Body of pancreas (tissue), 4 donors: ENCODE data around the gene RAPGEF3. TPM values are rescaled to one million over a fixed set of nuclear protein-coding genes. Genes with fewer than 3 reads are reported as not detected.

Experiments
- ATAC-seq: fragments of 150-250 bp; one replicate; pipeline ENCODE4 v1.9.1; 2016
- DNase-seq, 4 donors: peaks; one replicate each; pipeline ENCODE4 v3.0.0-alpha.2; 2019
- H3K27ac ChIP-seq, 4 donors: fragments of 200-600 bp; sonication (generic); 1 replicate in 3 of 4; 2 replicates in 1 of 4; pipeline versions ENCODE4 v1.5.1 to v1.6.1; 2016 to 2019; ENCODE audit warnings: mild to moderate bottlenecking in 1 of 4, mixed read lengths in 1 of 4, moderate library complexity in 1 of 4
- H3K27me3 ChIP-seq, 2 donors: fragments of 200-600 bp; sonication (generic); one replicate each; pipeline ENCODE4 v1.6.0; 2016; ENCODE audit warnings: mild to moderate bottlenecking in 1 of 2
- H3K36me3 ChIP-seq, 2 donors: fragments of 200-600 bp; sonication (generic); replicated peaks in 1 of 2; 2 replicates each; pipeline ENCODE4 v1.5.1; 2016; ENCODE audit warnings: low read depth in 2 of 2; ENCODE audit not compliant: insufficient read depth in 1 of 2
- H3K4me1 ChIP-seq: fragments of 200-600 bp; sonication (generic); one replicate; pipeline ENCODE4 v1.6.0; 2016
- H3K4me3 ChIP-seq, 2 donors: fragments of 200-600 bp; sonication (generic); 1 replicate in 1 of 2; 2 replicates in 1 of 2; pipeline ENCODE4 v1.5.1; 2016 to 2019
- H3K9me3 ChIP-seq, 3 donors: fragments of 200-600 bp; sonication (generic); 1 replicate in 2 of 3; 2 replicates in 1 of 3; pipeline ENCODE4 v1.5.1; 2016
- CTCF ChIP-seq, 7 experiments: fragments of 450-650 bp in 4 of 7; fragments of 200-600 bp in 3 of 7; sonication (generic) in 3 of 7; IDR thresholded peaks; one replicate each; pipeline ENCODE4 v1.5.1; 2016 to 2019; ENCODE audit warnings: antibody characterized with exemption in 7 of 7
- POLR2A ChIP-seq, 3 donors: fragments of 450-650 bp; IDR thresholded peaks; one replicate each; pipeline ENCODE4 v1.6.1; 2016; ENCODE audit warnings: antibody characterized with exemption in 3 of 3, mild to moderate bottlenecking in 2 of 3
- WGBS, 2 donors: methylation state at CpG; one replicate each; pipeline ENCODE4 v1.1.5; 2017; 5-methylcytosine and 5-hydroxymethylcytosine counted together
- intact Hi-C: fragments of 100-400 bp; cut with DNase I; formaldehyde crosslinking; loops from one replicate; pipeline ENCODE4 v1.15.1; 2023
- total RNA-seq, 2 donors: library from RNA; depleted of rRNA; stranded (reverse); fragments of >200 nt; gene quantifications; one replicate each; pipeline ENCODE4 v1.1.0, GENCODE V29; 2016

RAPGEF3 gene
- total RNA-seq, 2 donors from 2014 or later, result 11.9 to 23.4 TPM

DNA sequence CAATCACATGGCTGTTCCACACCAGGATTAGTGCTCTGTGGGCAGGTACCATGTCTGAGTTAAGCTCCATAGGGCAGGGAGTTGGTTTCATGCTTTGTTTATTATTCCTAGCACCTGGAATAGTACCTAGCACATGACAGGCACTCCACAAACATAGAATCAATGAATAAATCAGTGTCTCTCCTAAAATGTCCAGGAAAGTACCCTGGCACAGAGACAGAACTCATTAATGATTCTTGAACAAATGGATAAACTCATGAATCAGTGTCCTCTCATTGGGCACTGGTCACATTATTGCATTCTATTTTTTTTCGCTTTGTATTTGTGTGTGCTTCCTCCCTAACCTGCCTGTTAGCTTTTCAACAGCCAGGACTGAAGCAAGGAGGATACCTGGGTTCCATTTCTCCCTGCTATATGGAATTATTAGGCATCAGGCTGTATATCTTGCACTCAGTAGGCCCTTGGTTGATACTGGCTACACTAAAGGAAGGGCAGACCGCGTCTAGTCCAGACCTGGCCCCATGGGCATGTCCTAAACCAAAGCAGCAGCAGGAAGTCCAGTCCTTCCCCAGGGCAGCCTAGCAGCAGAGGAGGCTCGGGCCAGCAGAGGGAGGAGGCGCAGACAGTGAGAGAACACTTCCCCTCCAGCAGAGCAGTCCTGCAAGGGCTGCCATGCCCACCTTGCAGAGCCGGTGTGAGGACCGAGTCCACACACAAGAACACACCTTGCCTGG is 42.7 kb upstream of the RAPGEF3 start:
- DNase-seq (peak in 1 of 4 donors; percentile 47), ATAC-seq (peak; percentile 79)
- H3K27me3 ChIP-seq, result no peaks in the 10 kb centered on the region
- H3K4me3 ChIP-seq, result no peak overlapping the region
- no peaks in the 10 kb centered on the region for H3K36me3 ChIP-seq
- intact Hi-C loops, result no loop called here
- H3K9me3 ChIP-seq, result no peaks in the 10 kb centered on the region
- WGBS, 2 donors, result 34 to 47% methylated on average over 6 to 7 of the region's 7 CpGs
- H3K27ac ChIP-seq, result peak overlapping the region in 3 of 4 donors; percentile 69 to 80 (median 75)
- H3K4me1 ChIP-seq, result peaks cover 68% of the 10 kb centered on the region
- TF ChIP-seq CTCF (IDR thresholded peaks at IDR 0.05), result peak in 5 of 7 experiments; percentile 7 to 44 (median 26)
- peak in 2 of 3 donors; percentile 58 to 68 for TF ChIP-seq POLR2A (IDR thresholded peaks at IDR 0.05)

GRCh38 chr12:47800582-47800981 is 41.9 kb upstream of the RAPGEF3 start:
- no peak for ATAC-seq
- no peak for DNase-seq
- no peaks in the 10 kb centered on the region for H3K36me3 ChIP-seq
- H3K27ac ChIP-seq, result peak overlapping the region in 3 of 4 donors; percentile 17 to 80 (median 75)
- TF ChIP-seq POLR2A (IDR thresholded peaks at IDR 0.05), result no peak
- no peak for TF ChIP-seq CTCF (IDR thresholded peaks at IDR 0.05)
- H3K27me3 ChIP-seq, result no peaks in the 10 kb centered on the region
- 80 to 86% methylated on average over 7 of the region's 7 CpGs for WGBS, 2 donors
- H3K4me3 ChIP-seq, result no peak overlapping the region
- no peaks in the 10 kb centered on the region for H3K9me3 ChIP-seq
- intact Hi-C loops, result no loop called here
- peaks cover 63% of the 10 kb centered on the region for H3K4me1 ChIP-seq

DNA sequence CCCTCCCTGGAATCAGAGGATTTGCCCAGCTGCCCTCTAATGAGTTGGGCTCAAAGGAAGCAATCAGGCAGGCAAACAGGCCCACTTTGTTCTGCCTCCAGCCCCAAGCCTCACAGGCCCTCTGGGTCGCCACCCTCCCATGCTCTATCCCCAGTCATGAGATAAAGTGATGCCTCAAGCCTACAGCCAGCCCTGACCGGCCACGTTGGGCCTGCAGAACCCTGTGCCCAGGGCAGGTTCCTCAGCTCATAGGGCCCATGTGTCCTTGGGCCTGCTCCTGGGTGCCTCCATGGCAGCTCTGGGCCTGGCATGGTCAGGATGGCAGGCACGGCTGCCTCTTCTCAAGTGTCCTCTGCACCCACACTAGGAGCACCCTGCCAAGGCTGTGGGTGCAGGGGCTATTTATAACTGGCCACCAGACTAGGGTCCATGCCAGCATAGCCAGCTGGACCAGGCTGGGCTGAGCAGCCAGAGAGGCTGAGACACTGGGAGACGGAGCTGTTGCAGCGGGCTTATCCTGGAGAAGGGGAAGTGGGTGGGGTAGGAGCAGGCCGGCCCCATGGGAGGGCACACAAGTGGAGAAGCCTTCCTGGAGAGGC is 40.8 kb upstream of the RAPGEF3 start:
- Histone ChIP-seq H3K27ac (no peak overlapping the region), H3K27me3 (no peaks in the 10 kb centered on the region), H3K36me3 (no peaks in the 10 kb centered on the region), H3K9me3 (no peaks in the 10 kb centered on the region), H3K4me1 (peaks cover 52% of the 10 kb centered on the region), H3K4me3 (no peak overlapping the region)
- DNase-seq (no peak), ATAC-seq (no peak)
- intact Hi-C loops, result loop anchor here (5.0 kb wide), 1 partner anchor 43 kb away; no protein-coding TSS in a partner anchor
- 79 to 88% methylated on average over 3 to 6 of the region's 7 CpGs for WGBS, 2 donors
- no peak for TF ChIP-seq POLR2A (IDR thresholded peaks at IDR 0.05)
- TF ChIP-seq CTCF (IDR thresholded peaks at IDR 0.05), result no peak

DNA sequence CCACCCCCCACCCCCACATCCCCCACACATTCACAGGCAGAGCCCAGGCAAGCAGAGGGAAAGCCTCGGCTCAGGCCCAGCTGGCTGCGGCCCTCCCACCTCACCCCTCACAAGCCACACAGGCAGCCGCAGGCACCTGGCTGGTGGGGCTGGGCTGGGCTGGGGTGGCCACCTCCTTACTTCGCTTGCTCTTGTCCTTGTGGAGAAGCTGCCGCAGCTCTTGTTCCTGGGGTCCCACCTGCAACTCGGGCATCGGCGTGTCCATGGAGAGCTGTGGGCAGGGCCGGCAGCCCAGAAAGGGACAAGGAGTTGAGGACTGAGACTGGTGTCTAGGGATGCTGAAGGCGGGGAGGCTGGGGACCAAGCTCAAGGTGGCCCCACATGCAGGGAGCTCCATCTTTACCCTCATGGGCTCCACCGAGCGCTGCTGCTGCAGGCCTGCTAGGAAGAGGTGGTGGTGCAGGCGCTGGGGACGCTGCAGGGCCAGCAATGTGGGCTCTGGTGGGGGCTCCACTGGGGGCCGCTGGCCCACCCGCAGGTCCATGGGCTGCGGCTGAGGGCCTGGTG is 39.8 kb upstream of the RAPGEF3 start:
- Histone ChIP-seq H3K4me1 (peaks cover 42% of the 10 kb centered on the region), H3K27me3 (no peaks in the 10 kb centered on the region), H3K9me3 (no peaks in the 10 kb centered on the region), H3K36me3 (peaks cover 0 to 2% of the 10 kb centered on the region in 2 donors), H3K4me3 (no peak overlapping the region), H3K27ac (no peak overlapping the region)
- 57 to 92% methylated on average over 1 to 17 of the region's 17 CpGs for WGBS, 2 donors
- DNase-seq (no peak), ATAC-seq (no peak)
- intact Hi-C loops, result loop anchor here (5.0 kb wide), 1 partner anchor 44 kb away; no protein-coding TSS in a partner anchor
- no peak for TF ChIP-seq CTCF (IDR thresholded peaks at IDR 0.05)
- no peak for TF ChIP-seq POLR2A (IDR thresholded peaks at IDR 0.05)
